IMR-90 (cell line): ENCODE measurements around the gene DNAJC13. TPM values are rescaled to one million over a fixed set of nuclear protein-coding genes. Genes with fewer than 3 reads are reported as not detected.
A peak's percentile ranks its signal among the peaks of the same experiment; 100 is the strongest.

Experiments
- ATAC-seq: fragments of 200-7000 bp; cut with Tn5 transposase; 2 replicates; pipeline ENCODE4 v1.9.1; 2020; ENCODE audit warnings: low read depth, mild to moderate bottlenecking, moderate library complexity
- BruUV-seq: library from RNA; stranded (reverse); fragments of 400-500 nt; replicated peaks from 2 replicates; lab custom pipeline; 2021; lab: Mats Ljungman, UMichigan
- CTCF ChIA-PET: fragments of 300-600 bp; formaldehyde crosslinking; extraction: SDS; loops from one replicate; lab custom pipeline; 2021; ENCODE audit warnings: antibody characterized with exemption; lab: Yijun Ruan, JAX
- POLR2A ChIA-PET: fragments of 300-600 bp; sonication (Branson Sonifier 250); formaldehyde crosslinking; loops from one replicate; lab custom pipeline; 2022; ENCODE audit warnings: antibody characterized with exemption; ENCODE audit not compliant: unreplicated experiment; lab: Charles Lee
- DNase-seq: peaks from one replicate; pipeline ENCODE4 v3.0.0; 2013
- H2AFZ ChIP-seq: replicated peaks from 2 replicates; pipeline ENCODE3; 2013; ENCODE audit warnings: low read length, mild to moderate bottlenecking; ENCODE audit not compliant: poor library complexity
- H2AK5ac ChIP-seq: 2 replicates; pipeline ENCODE4 v1.6.1; 2013; ENCODE audit warnings: low read depth, low read length, inconsistent platforms
- H2AK9ac ChIP-seq: replicated peaks from 2 replicates; pipeline ENCODE3; 2013; ENCODE audit warnings: mild to moderate bottlenecking, low read depth, low read length, moderate library complexity; ENCODE audit not compliant: poor library complexity
- H2BK120ac ChIP-seq: 2 replicates; pipeline ENCODE4 v1.6.1; 2013; ENCODE audit warnings: low read depth, low read length, inconsistent platforms
- H2BK15ac ChIP-seq: 3 replicates; pipeline ENCODE4 v1.6.1; 2013; ENCODE audit warnings: low read depth, low read length, inconsistent platforms
- H2BK20ac ChIP-seq: 2 replicates; pipeline ENCODE4 v1.6.1; 2013; ENCODE audit warnings: low read depth, mild to moderate bottlenecking, inconsistent platforms, low read length, moderate library complexity
- H2BK5ac ChIP-seq: 2 replicates; pipeline ENCODE4 v1.6.1; 2013; ENCODE audit warnings: mild to moderate bottlenecking, low read depth, low read length, inconsistent platforms; ENCODE audit not compliant: poor library complexity, severe bottlenecking
- H3K14ac ChIP-seq: replicated peaks from 2 replicates; pipeline ENCODE4 v1.6.1; 2013; ENCODE audit warnings: low read depth, low read length, inconsistent platforms
- H3K18ac ChIP-seq: 2 replicates; pipeline ENCODE4 v1.6.1; 2013; ENCODE audit warnings: low read depth, low read length, control low read depth
- H3K23ac ChIP-seq: 2 replicates; pipeline ENCODE4 v1.6.1; 2013; ENCODE audit warnings: low read depth, low read length, inconsistent platforms
- H3K27ac ChIP-seq: 2 replicates; pipeline ENCODE4 v1.5.1; 2013; ENCODE audit warnings: mild to moderate bottlenecking, control low read depth, low read length; ENCODE audit not compliant: insufficient read depth
- H3K27me3 ChIP-seq: 2 replicates; pipeline ENCODE4 v1.6.1; 2013; ENCODE audit warnings: low read length; ENCODE audit not compliant: control insufficient read depth, insufficient read depth
- H3K36me3 ChIP-seq: 2 replicates; pipeline ENCODE4 v1.6.1; 2013; ENCODE audit warnings: low read length, mixed read lengths; ENCODE audit not compliant: control insufficient read depth, insufficient read depth
- H3K4ac ChIP-seq: 2 replicates; pipeline ENCODE4 v1.6.1; 2013; ENCODE audit warnings: low read depth, low read length, inconsistent platforms
- H3K4me1 ChIP-seq: 2 replicates; pipeline ENCODE4 v1.6.1; 2013; ENCODE audit warnings: low read length, mixed read lengths; ENCODE audit not compliant: control insufficient read depth, insufficient read depth
- H3K4me2 ChIP-seq: 2 replicates; pipeline ENCODE4 v1.6.1; 2013; ENCODE audit warnings: low read depth, mild to moderate bottlenecking, control low read depth, low read length, moderate library complexity
- H3K4me3 ChIP-seq: 2 replicates; pipeline ENCODE4 v1.5.1; 2013; ENCODE audit warnings: low read depth, mild to moderate bottlenecking, control low read depth, low read length, moderate library complexity; ENCODE audit not compliant: insufficient read depth
- H3K56ac ChIP-seq: 2 replicates; pipeline ENCODE4 v1.6.1; 2013; ENCODE audit warnings: low read length, inconsistent platforms; ENCODE audit not compliant: insufficient read depth; ENCODE audit errors: extremely low read depth
- H3K79me1 ChIP-seq, 2 experiments: 2 replicates each; pipeline ENCODE4 v1.6.1; 2013; ENCODE audit warnings: low read length in 2 of 2, inconsistent platforms in 1 of 2, low read depth in 1 of 2
- H3K9ac ChIP-seq: 2 replicates; pipeline ENCODE4 v1.6.1; 2013; ENCODE audit warnings: low read depth, low read length, control low read depth
- H3K9me1 ChIP-seq: 2 replicates; pipeline ENCODE4 v1.6.1; 2013; ENCODE audit warnings: low read length, inconsistent platforms; ENCODE audit not compliant: insufficient read depth
- H3K9me3 ChIP-seq: 2 replicates; pipeline ENCODE4 v1.6.1; 2013; ENCODE audit warnings: low read length; ENCODE audit not compliant: control insufficient read depth, insufficient read depth
- H4K20me1 ChIP-seq: 2 replicates; pipeline ENCODE4 v1.6.1; 2013; ENCODE audit warnings: low read length, inconsistent platforms; ENCODE audit not compliant: insufficient read depth
- H4K5ac ChIP-seq: 2 replicates; pipeline ENCODE4 v1.6.1; 2013; ENCODE audit warnings: mild to moderate bottlenecking, low read depth, low read length, control low read depth
- H4K8ac ChIP-seq, 2 experiments: 2 replicates each; pipeline ENCODE4 v1.6.1; 2013; ENCODE audit warnings: low read depth in 2 of 2, low read length in 2 of 2, control low read depth in 1 of 2, inconsistent platforms in 1 of 2
- H4K91ac ChIP-seq: 2 replicates; pipeline ENCODE4 v1.6.1; 2013; ENCODE audit warnings: low read depth, low read length, inconsistent platforms; ENCODE audit not compliant: insufficient read depth
- CEBPB ChIP-seq: IDR thresholded peaks from 2 replicates; pipeline ENCODE4 v1.6.1; 2012; ENCODE audit warnings: low read depth, low read length, improper control_type of control experiment
- MAFK ChIP-seq: IDR thresholded peaks from 2 replicates; pipeline ENCODE4 v1.6.1; 2012; ENCODE audit warnings: low read depth, low read length, improper control_type of control experiment
- RFX5 ChIP-seq: IDR thresholded peaks from 2 replicates; pipeline ENCODE4 v1.8.0; 2012; ENCODE audit warnings: low read depth, mild to moderate bottlenecking, low read length, moderate library complexity
- SMC3 ChIP-seq: fragments of 150-350 bp; IDR thresholded peaks from 2 replicates; pipeline ENCODE4 v1.6.1; 2016; ENCODE audit warnings: low read depth, mild to moderate bottlenecking, antibody characterized with exemption, low read length, moderate library complexity
- WGBS, 2 experiments: methylation state at CpG; one replicate each; pipeline versions ENCODE4 v1.1.5 to v1.1.7; 2013; ENCODE audit warnings: missing lambda C conversion rate in 2 of 2; ENCODE audit not compliant: insufficient read length in 1 of 2; ENCODE audit errors: extremely low coverage in 2 of 2; 5-methylcytosine and 5-hydroxymethylcytosine counted together
- dilution Hi-C: fragments of 300-500 bp; cut with HindIII; formaldehyde crosslinking; loops from one replicate; pipeline ENCODE4 v1.14.3; 2018; ENCODE audit warnings: low sequenced_read_pairs; ENCODE audit not compliant: unreplicated experiment
- in situ Hi-C: fragments of 300-500 bp; cut with MboI; formaldehyde crosslinking; loops from 3 replicates; pipeline ENCODE4 v1.14.3; 2019; ENCODE audit warnings: low sequenced_read_pairs, inconsistent platforms, mixed read lengths
- intact Hi-C: fragments of 100-400 bp; cut with micrococcal nuclease; formaldehyde crosslinking; loops from 2 replicates; pipeline ENCODE4 v1.10.0; 2022
- polyA plus RNA-seq, 3 experiments: library from polyadenylated mRNA; depleted of rRNA; stranded (reverse); fragments of >200 nt; gene quantifications; 2 replicates each; pipeline ENCODE4 v1.2.3, GENCODE V29; 2012; ENCODE audit warnings: low replicate concordance in 1 of 3
- total RNA-seq: library from RNA; depleted of rRNA; stranded (reverse); fragments of >200 nt; gene quantifications from 2 replicates; pipeline ENCODE4 v1.2.3, GENCODE V29; 2012

DNAJC13 gene
- total and polyA plus RNA-seq, 2 of the 4 experiments (the other 2 are of a cell fraction) = 16.4 to 48.6 TPM

GRCh38 chr3:132422531-132422930 lies 5.2 kb downstream of the DNAJC13 start:
- Histone ChIP-seq H2AFZ (no peak overlapping the region), H3K27me3 (no peaks in the 10 kb centered on the region), H3K4ac (no peak overlapping the region), H2AK5ac (no peak overlapping the region), H2BK20ac (no peak overlapping the region), H3K9me3 (no peaks in the 10 kb centered on the region), H4K91ac (no peak overlapping the region), H2BK5ac (peak overlapping the region; percentile 73), H3K18ac (no peak overlapping the region), H2BK120ac (no peak overlapping the region; the same call in 1 of the 2 replicates), H3K27ac (no peak overlapping the region), H4K5ac (no peak overlapping the region), H3K23ac (no peak overlapping the region), H2BK15ac (no peak overlapping the region), H3K79me1 (peaks cover 20 to 55% of the 10 kb centered on the region in 2 experiments), H3K4me1 (peaks cover 4% of the 10 kb centered on the region), H2AK9ac (no peak overlapping the region), H3K14ac (no peak overlapping the region), H3K9me1 (peaks cover 8% of the 10 kb centered on the region; the same call in 1 of the 2 replicates), H3K36me3 (peaks cover 3% of the 10 kb centered on the region), H3K4me3 (no peak overlapping the region), H3K4me2 (no peak overlapping the region), H3K56ac (no peak overlapping the region), H4K8ac (no peak overlapping the region), H4K20me1 (peaks cover 6% of the 10 kb centered on the region), H3K9ac (no peak overlapping the region)
- intact Hi-C loops (no loop called here), dilution Hi-C loops (no loop called here), in situ Hi-C loops (no loop called here)
- WGBS, 2 experiments = no CpG with 5 or more reads among the region's 1 CpG
- ChIA-PET POLR2A (no interaction called here), CTCF (no interaction called here)
- ATAC-seq (no peak), DNase-seq (no peak)
- TF ChIP-seq CEBPB = no peak
- TF ChIP-seq RFX5 = no peak
- TF ChIP-seq SMC3 = no peak
- TF ChIP-seq MAFK = no peak
- BruUV-seq = no TSS peak
